Measurements from ENCODE around the gene TFR2.

GRCh38 chr7:100598425-100598824 lies 42.9 kb downstream of the TFR2 start:
- TF ChIP-seq BMI1 (IDR thresholded peaks at IDR 0.05; ENCODE audit: low read length) (no peak), THRB (CRISPR knock-in tag; conservative IDR thresholded peaks at IDR 0.05) (no peak), FOXM1 (IDR thresholded peaks at IDR 0.05; ENCODE audit: low read depth) (no peak), FOXM1 (CRISPR knock-in tag; IDR thresholded peaks at IDR 0.05; ENCODE audit: low read depth) (no peak), EP300 (IDR thresholded peaks at IDR 0.05; ENCODE audit: low read length) (no peak), FOXP4 (CRISPR knock-in tag; IDR thresholded peaks at IDR 0.05; ENCODE audit: borderline replicate concordance) (no peak), NR1H2 (CRISPR knock-in tag; IDR thresholded peaks at IDR 0.05) (no peak)

Measured in K562 (cell line).